SH-SY5Y (cell line): ENCODE data around the gene CCDC97.

Experiments used
- GATA2 ChIP-seq: IDR thresholded peaks from 2 replicates; pipeline ENCODE4 v1.6.1; 2011; ENCODE audit warnings: mild to moderate bottlenecking, low read depth, low read length
- GATA3 ChIP-seq: IDR thresholded peaks from 2 replicates; pipeline ENCODE4 v1.6.1; 2011; ENCODE audit warnings: low read depth, mild to moderate bottlenecking, low read length, moderate library complexity

DNA sequence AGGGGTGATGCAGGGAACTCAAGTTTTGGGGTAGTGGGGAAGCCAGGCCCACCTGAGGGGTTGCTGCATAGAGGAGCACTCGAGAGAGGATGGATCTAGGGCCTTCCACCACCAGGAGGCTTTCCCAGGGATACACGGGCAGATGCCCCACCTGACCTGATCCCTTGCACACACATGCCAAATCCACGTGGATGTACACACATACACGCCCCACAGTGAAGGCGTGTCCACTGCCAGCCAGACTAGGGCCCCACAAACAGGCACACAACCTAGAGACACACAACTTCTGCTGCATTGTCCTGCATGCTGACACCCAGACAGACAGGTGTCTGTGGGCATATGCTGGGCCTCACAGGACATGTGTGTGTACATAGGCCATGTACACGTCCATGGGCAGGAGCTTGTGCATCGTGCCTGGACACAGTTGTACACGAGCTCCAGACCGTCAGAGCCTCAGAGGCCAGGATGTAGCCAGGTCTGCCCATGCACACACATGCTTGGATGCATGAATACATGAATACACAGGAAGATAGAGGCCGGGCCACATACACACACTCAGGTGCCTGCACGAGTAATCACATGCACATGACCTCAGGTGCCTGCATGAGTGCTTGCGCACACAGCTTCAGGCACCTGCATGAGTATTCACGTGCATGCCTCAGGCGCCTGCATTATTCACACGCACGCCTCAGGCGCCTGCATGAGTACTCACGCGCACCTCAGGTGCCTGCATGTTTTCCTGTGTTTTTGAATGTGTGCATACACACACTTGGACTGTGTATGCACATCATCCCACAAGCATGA lies 8.9 kb downstream of the CCDC97 start:
- TF ChIP-seq GATA2, result no peak
- no peak for TF ChIP-seq GATA3
